ENCODE data around the gene EMC8. TPM values are rescaled to one million over a fixed set of nuclear protein-coding genes. Genes with fewer than 3 reads are reported as not detected.

EMC8 gene
- total RNA-seq, 1 donor from 2014 or later = 26.3 TPM

DNA sequence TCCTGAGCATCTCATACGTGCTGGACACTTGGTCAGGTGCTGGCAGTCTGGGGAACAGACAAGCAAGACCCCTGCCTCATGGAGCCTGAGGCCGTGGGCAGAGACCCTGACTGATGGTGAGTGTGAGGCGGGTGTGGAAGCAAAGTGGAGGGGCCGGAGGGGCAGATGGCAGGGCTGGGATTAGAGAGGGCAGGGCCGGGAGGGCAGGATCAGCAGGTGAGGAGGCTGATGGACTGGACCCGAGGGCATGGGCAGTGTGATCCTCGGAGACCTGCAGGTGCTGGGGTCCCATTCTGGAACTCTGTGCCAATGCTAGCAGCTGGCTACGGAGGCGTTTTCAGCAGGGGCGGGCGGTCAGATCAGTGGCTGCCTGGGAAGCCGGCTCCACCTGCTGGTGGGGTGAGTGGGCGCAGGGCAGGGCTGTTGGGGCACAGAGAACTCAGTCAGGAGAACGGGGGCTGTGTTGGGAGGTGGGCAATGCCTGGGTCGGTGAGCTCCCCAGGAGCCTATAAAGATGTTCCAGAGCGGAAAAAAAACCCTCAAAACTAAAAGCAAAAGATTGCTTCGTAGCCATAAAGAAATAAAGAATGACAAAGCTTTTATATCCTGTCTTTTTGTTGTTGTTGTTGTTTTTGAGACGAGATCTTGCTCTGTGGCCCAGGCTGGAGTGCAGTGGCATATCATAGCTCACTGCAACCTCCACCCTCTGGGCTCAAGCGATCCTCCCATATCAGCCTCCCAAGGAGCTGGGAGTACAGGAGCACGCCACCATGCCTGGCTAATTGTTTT lies 39.5 kb downstream of the EMC8 start:
- peaks cover 5% of the 10 kb centered on the region for H3K27me3 ChIP-seq (ENCODE audit: control insufficient read depth, insufficient read depth, low read length)
- FAIRE-seq (no peak), DNase-seq (ENCODE audit: low read depth) (no peak)
- TF ChIP-seq CTCF (IDR thresholded peaks at IDR 0.05; ENCODE audit: insufficient read depth, low read length, severe bottlenecking) = peak; percentile 85
- no peaks in the 10 kb centered on the region for H3K36me3 ChIP-seq (ENCODE audit: control insufficient read depth, insufficient read depth, low read length)
- H3K4me3 ChIP-seq (ENCODE audit: low read depth, low read length) = no peak overlapping the region

DNA sequence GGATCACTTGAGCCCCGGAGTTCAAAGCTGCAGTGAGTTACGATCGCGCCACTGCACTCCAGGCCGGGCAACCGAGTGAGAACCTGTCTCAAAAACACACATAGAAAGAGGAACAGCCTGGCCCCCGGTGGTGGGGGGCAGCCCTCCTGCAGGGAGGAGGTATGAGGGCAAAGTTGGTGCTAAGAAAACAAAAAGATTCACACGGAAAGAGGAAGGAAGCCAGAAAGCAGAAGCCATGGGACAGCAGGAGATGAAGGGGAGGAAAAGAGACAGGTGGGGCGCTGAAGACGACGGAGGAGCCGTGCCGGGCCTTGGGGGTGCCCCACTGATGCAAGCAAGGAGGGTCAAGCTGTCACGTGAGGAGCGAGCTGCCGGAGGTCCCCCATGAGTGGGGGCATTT lies 40.2 kb downstream of the EMC8 start:
- Histone ChIP-seq H3K27me3 (ENCODE audit: control insufficient read depth, insufficient read depth, low read length) (peaks cover 5% of the 10 kb centered on the region), H3K4me3 (ENCODE audit: low read depth, low read length) (no peak overlapping the region)

GRCh38 chr16:85757341-85757822 lies 42.0 kb downstream of the EMC8 start:
- no peak for TF ChIP-seq CTCF (IDR thresholded peaks at IDR 0.05; ENCODE audit: insufficient read depth, low read length, severe bottlenecking)
- DNase-seq (ENCODE audit: low read depth) (peak; percentile 77), FAIRE-seq (no peak)
- no peak overlapping the region for H3K4me3 ChIP-seq (ENCODE audit: low read depth, low read length)
- no peaks in the 10 kb centered on the region for H3K36me3 ChIP-seq (ENCODE audit: control insufficient read depth, insufficient read depth, low read length)
- peaks cover 5% of the 10 kb centered on the region for H3K27me3 ChIP-seq (ENCODE audit: control insufficient read depth, insufficient read depth, low read length)

More for the DNA sequence above, 40.2 kb downstream of the EMC8 start:
- FAIRE-seq (no peak), DNase-seq (ENCODE audit: low read depth) (no peak)
- no peak for TF ChIP-seq CTCF (IDR thresholded peaks at IDR 0.05; ENCODE audit: insufficient read depth, low read length, severe bottlenecking)
- H3K36me3 ChIP-seq (ENCODE audit: control insufficient read depth, insufficient read depth, low read length) = no peaks in the 10 kb centered on the region

- DNase-seq (ENCODE audit: low read depth) = no peak
- Histone ChIP-seq H3K36me3 (ENCODE audit: control insufficient read depth, insufficient read depth, low read length) (no peaks in the 10 kb centered on the region), H3K4me3 (ENCODE audit: low read depth, low read length) (no peak overlapping the region), H3K27me3 (ENCODE audit: control insufficient read depth, insufficient read depth, low read length) (no peaks in the 10 kb centered on the region)
- TF ChIP-seq CTCF (IDR thresholded peaks at IDR 0.05; ENCODE audit: insufficient read depth, low read length, severe bottlenecking) = no peak
- no peak for FAIRE-seq
Observed at GRCh38 chr16:85755929-85756768, 43.2 kb downstream of the EMC8 start.

GRCh38 chr16:85754413-85754812 lies 44.9 kb downstream of the EMC8 start:
- H3K36me3 ChIP-seq (ENCODE audit: control insufficient read depth, insufficient read depth, low read length) = no peaks in the 10 kb centered on the region
- H3K27me3 ChIP-seq (ENCODE audit: control insufficient read depth, insufficient read depth, low read length) = no peaks in the 10 kb centered on the region
- DNase-seq (ENCODE audit: low read depth) (no peak), FAIRE-seq (no peak)
- no peak overlapping the region for H3K4me3 ChIP-seq (ENCODE audit: low read depth, low read length)
- TF ChIP-seq CTCF (IDR thresholded peaks at IDR 0.05; ENCODE audit: insufficient read depth, low read length, severe bottlenecking) = no peak
